OCI-LY3 (cell line): ENCODE measurements around the gene USP6.

ENCODE experiments used
- EZH2phosphoT487 ChIP-seq: fragments of 200-600 bp; shearing (Covaris generic); IDR thresholded peaks from 2 replicates; pipeline ENCODE4 v1.6.1; 2018; ENCODE audit warnings: antibody characterized with exemption, mixed run types, low read depth
- TF ChIP-seq, protein P1 (sequence below): fragments of 200-600, 300-600 bp; sonication (generic); IDR thresholded peaks from 2 replicates; pipeline ENCODE4 v1.5.1; 2014; ENCODE audit warnings: antibody characterized with exemption, low read length, low read depth

GRCh38 chr17:5080591-5080990 is 35.2 kb upstream of the USP6 start:
- TF ChIP-seq, protein P1, sequence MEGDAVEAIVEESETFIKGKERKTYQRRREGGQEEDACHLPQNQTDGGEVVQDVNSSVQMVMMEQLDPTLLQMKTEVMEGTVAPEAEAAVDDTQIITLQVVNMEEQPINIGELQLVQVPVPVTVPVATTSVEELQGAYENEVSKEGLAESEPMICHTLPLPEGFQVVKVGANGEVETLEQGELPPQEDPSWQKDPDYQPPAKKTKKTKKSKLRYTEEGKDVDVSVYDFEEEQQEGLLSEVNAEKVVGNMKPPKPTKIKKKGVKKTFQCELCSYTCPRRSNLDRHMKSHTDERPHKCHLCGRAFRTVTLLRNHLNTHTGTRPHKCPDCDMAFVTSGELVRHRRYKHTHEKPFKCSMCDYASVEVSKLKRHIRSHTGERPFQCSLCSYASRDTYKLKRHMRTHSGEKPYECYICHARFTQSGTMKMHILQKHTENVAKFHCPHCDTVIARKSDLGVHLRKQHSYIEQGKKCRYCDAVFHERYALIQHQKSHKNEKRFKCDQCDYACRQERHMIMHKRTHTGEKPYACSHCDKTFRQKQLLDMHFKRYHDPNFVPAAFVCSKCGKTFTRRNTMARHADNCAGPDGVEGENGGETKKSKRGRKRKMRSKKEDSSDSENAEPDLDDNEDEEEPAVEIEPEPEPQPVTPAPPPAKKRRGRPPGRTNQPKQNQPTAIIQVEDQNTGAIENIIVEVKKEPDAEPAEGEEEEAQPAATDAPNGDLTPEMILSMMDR: no peak
- TF ChIP-seq EZH2phosphoT487: no peak
